ENCODE measurements around the gene GLRA1. TPM values are rescaled to one million over a fixed set of nuclear protein-coding genes. Genes with fewer than 3 reads are reported as not detected.

GLRA1 gene
- total and polyA plus RNA-seq, 8 donors, result 0.08 to 1.1 (median 0.76) TPM; not detected in 2

GRCh38 chr5:151911011-151911410, 13.6 kb downstream of the GLRA1 start:
- FAIRE-seq (no peak), ATAC-seq (no peak), DNase-seq (no peak)
- Histone ChIP-seq H3K36me3 (no peaks in the 10 kb centered on the region), H3K4me1 (no peaks in the 10 kb centered on the region), H3K27ac (no peak overlapping the region), H3K27me3 (no peaks in the 10 kb centered on the region), H3K4me3 (no peak overlapping the region), H3K9me3 (no peaks in the 10 kb centered on the region)
- intact Hi-C loops (cut with DNase I), result no loop called here
- TF ChIP-seq CTCF (IDR thresholded peaks at IDR 0.05), result no peak

GRCh38 chr5:151909628-151910027, 15.0 kb downstream of the GLRA1 start:
- intact Hi-C loops (cut with DNase I), result no loop called here
- no peak for FAIRE-seq
- WGBS, 2 donors, result 40 to 42% methylated on average over 1 of the region's 1 CpG
- H3K4me3 ChIP-seq, result no peak overlapping the region
- no peaks in the 10 kb centered on the region for H3K9me3 ChIP-seq
- no peak for TF ChIP-seq CTCF (IDR thresholded peaks at IDR 0.05)
- H3K27ac ChIP-seq, result no peak overlapping the region
- no peak for DNase-seq
- no peak for ATAC-seq
- no peaks in the 10 kb centered on the region for H3K36me3 ChIP-seq
- H3K27me3 ChIP-seq, result no peaks in the 10 kb centered on the region
- no peaks in the 10 kb centered on the region for H3K4me1 ChIP-seq

GRCh38 chr5:151906246-151906645, 18.4 kb downstream of the GLRA1 start:
- no peak for DNase-seq
- no peak overlapping the region for H3K4me3 ChIP-seq
- intact Hi-C loops (cut with DNase I), result no loop called here
- H3K4me1 ChIP-seq, result no peaks in the 10 kb centered on the region
- H3K9me3 ChIP-seq, result no peaks in the 10 kb centered on the region
- 49 to 71% methylated on average over 3 of the region's 3 CpGs for WGBS, 2 donors
- no peaks in the 10 kb centered on the region for H3K27me3 ChIP-seq
- H3K36me3 ChIP-seq, result no peaks in the 10 kb centered on the region
- ATAC-seq, result no peak
- FAIRE-seq, result no peak
- TF ChIP-seq CTCF (IDR thresholded peaks at IDR 0.05), result no peak
- no peak overlapping the region for H3K27ac ChIP-seq

GRCh38 chr5:151905557-151905961, 19.1 kb downstream of the GLRA1 start:
- DNase-seq (no peak), ATAC-seq (no peak), FAIRE-seq (no peak)
- intact Hi-C loops (cut with DNase I), result no loop called here
- TF ChIP-seq CTCF (IDR thresholded peaks at IDR 0.05), result no peak
- Histone ChIP-seq H3K4me3 (no peak overlapping the region), H3K27ac (no peak overlapping the region), H3K4me1 (no peaks in the 10 kb centered on the region), H3K27me3 (no peaks in the 10 kb centered on the region), H3K9me3 (no peaks in the 10 kb centered on the region), H3K36me3 (no peaks in the 10 kb centered on the region)
- WGBS, 2 donors, result 38 to 43% methylated on average over 4 of the region's 4 CpGs

GRCh38 chr5:151904909-151905308, 19.7 kb downstream of the GLRA1 start:
- no peak for ATAC-seq
- no peak for DNase-seq
- Histone ChIP-seq H3K36me3 (no peaks in the 10 kb centered on the region), H3K27me3 (no peaks in the 10 kb centered on the region), H3K27ac (no peak overlapping the region), H3K9me3 (no peaks in the 10 kb centered on the region), H3K4me1 (no peaks in the 10 kb centered on the region), H3K4me3 (no peak overlapping the region)
- no peak for FAIRE-seq
- TF ChIP-seq CTCF (IDR thresholded peaks at IDR 0.05), result no peak
- intact Hi-C loops (cut with DNase I), result no loop called here

All from pancreas (tissue), 10 donors.